SK-N-SH (cell line): Measurements from ENCODE around the gene KRT23. TPM values are rescaled to one million over a fixed set of nuclear protein-coding genes. Genes with fewer than 3 reads are reported as not detected.

Source experiments
- CHD2 ChIP-seq: fragments of 150-350 bp; IDR thresholded peaks from 2 replicates; pipeline ENCODE4 v1.6.1; 2018; ENCODE audit warnings: low read length; ENCODE audit not compliant: partially characterized antibody
- EZH2phosphoT487 ChIP-seq: fragments of 200-600 bp; sonication (generic); IDR thresholded peaks from 2 replicates; pipeline ENCODE4 v1.6.1; 2017; ENCODE audit warnings: low read depth, mixed run types, mild to moderate bottlenecking, antibody characterized with exemption, moderate library complexity, borderline replicate concordance
- FOSL2 ChIP-seq: IDR thresholded peaks from 2 replicates; pipeline ENCODE4 v1.4.0; 2012; ENCODE audit warnings: low read depth, mild to moderate bottlenecking, moderate library complexity, borderline replicate concordance
- FOXJ3 ChIP-seq: sonication (generic); formaldehyde crosslinking; IDR thresholded peaks from 2 replicates; pipeline ENCODE4 v1.5.1; 2020; ENCODE audit warnings: mild to moderate bottlenecking, missing genetic modification reagents
- GABPA ChIP-seq: IDR thresholded peaks from 2 replicates; pipeline ENCODE4 v1.4.0; 2012; ENCODE audit warnings: low read depth, mild to moderate bottlenecking
- JUND ChIP-seq: IDR thresholded peaks from 2 replicates; pipeline ENCODE4 v1.4.0; 2012
- MXI1 ChIP-seq: IDR thresholded peaks from 2 replicates; pipeline ENCODE4 v1.6.1; 2012; ENCODE audit warnings: mild to moderate bottlenecking, low read depth, low read length, improper control_type of control experiment
- NFIC ChIP-seq: IDR thresholded peaks from 2 replicates; pipeline ENCODE4 v1.4.0; 2012; ENCODE audit warnings: borderline replicate concordance
- NRF1 ChIP-seq: IDR thresholded peaks from 2 replicates; pipeline ENCODE4 v1.6.1; 2012; ENCODE audit warnings: low read depth, mild to moderate bottlenecking, low read length
- POLR2AphosphoS5 ChIP-seq: IDR thresholded peaks from 2 replicates; pipeline ENCODE4 v1.6.1; 2012; ENCODE audit warnings: low read depth, low read length
- RCOR1 ChIP-seq: fragments of 150-350 bp; IDR thresholded peaks from 2 replicates; pipeline ENCODE4 v1.6.1; 2017; ENCODE audit warnings: antibody characterized with exemption, low read length
- RXRA ChIP-seq: IDR thresholded peaks from 2 replicates; pipeline ENCODE4 v1.4.0; 2012; ENCODE audit warnings: low read depth, mild to moderate bottlenecking, borderline replicate concordance
- SIN3A ChIP-seq: IDR thresholded peaks from 2 replicates; pipeline ENCODE4 v1.6.1; 2012; ENCODE audit warnings: low read depth, mild to moderate bottlenecking, low read length, moderate library complexity, borderline replicate concordance
- TCF12 ChIP-seq: IDR thresholded peaks from 2 replicates; pipeline ENCODE4 v1.4.0; 2012
- TEAD4 ChIP-seq: IDR thresholded peaks from 2 replicates; pipeline ENCODE4 v1.4.0; 2012; ENCODE audit warnings: mild to moderate bottlenecking, borderline replicate concordance; ENCODE audit not compliant: insufficient read depth
- polyA plus RNA-seq, 3 experiments: library from polyadenylated mRNA; depleted of rRNA; stranded (reverse); fragments of >200 nt; gene quantifications; 2 replicates each; pipeline ENCODE4 v1.2.3, GENCODE V29; 2012
- TF ChIP-seq, protein P1 (sequence below): fragments of 200-600 bp; sonication (generic); IDR thresholded peaks from 2 replicates; pipeline ENCODE4 v1.6.1; 2017; ENCODE audit warnings: antibody characterized with exemption, mild to moderate bottlenecking, moderate library complexity
- TF ChIP-seq, protein P2 (sequence below): IDR thresholded peaks from 2 replicates; pipeline ENCODE4 v1.6.1; 2012; ENCODE audit warnings: mild to moderate bottlenecking, low read depth, low read length, moderate library complexity

Gene KRT23
- polyA plus RNA-seq, 1 of the 3 experiments (the other 2 are of a cell fraction), result not detected

DNA sequence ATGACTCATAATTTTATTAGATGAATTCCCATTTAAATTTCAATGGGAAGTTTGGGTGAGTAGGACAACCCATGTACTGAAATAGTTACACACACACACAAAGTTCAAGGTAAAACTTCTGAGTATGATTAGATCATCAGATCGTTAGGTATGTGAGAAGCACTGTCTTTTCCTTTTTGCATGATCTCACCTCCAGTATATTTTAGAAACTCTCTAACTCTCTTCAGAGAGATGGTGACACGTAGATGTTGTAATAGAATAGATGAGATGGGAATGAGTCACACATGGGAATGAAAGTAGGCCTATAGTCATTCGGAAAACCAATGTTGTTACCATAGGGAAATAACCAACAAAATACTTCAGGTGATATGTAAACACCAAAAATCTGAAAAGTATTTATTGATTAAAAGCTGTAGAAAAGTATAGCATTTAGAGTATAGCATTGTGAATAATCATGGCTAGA lies 22.2 kb downstream of the KRT23 start (continued):
- TF ChIP-seq GABPA (no peak), MXI1 (no peak), TCF12 (peak; percentile 43; the same call in 1 of the 2 replicates), NFIC (no peak; the same call in 1 of the 2 replicates), RCOR1 (no peak), SIN3A (no peak), POLR2AphosphoS5 (no peak), FOXJ3 (CRISPR knock-in tag) (no peak), FOSL2 (peak; percentile 83), TEAD4 (no peak), NRF1 (no peak), JUND (peak; percentile 81), CHD2 (no peak), EZH2phosphoT487 (no peak), RXRA (no peak)
- TF ChIP-seq, protein P1, sequence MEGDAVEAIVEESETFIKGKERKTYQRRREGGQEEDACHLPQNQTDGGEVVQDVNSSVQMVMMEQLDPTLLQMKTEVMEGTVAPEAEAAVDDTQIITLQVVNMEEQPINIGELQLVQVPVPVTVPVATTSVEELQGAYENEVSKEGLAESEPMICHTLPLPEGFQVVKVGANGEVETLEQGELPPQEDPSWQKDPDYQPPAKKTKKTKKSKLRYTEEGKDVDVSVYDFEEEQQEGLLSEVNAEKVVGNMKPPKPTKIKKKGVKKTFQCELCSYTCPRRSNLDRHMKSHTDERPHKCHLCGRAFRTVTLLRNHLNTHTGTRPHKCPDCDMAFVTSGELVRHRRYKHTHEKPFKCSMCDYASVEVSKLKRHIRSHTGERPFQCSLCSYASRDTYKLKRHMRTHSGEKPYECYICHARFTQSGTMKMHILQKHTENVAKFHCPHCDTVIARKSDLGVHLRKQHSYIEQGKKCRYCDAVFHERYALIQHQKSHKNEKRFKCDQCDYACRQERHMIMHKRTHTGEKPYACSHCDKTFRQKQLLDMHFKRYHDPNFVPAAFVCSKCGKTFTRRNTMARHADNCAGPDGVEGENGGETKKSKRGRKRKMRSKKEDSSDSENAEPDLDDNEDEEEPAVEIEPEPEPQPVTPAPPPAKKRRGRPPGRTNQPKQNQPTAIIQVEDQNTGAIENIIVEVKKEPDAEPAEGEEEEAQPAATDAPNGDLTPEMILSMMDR, result no peak
- TF ChIP-seq, protein P2, sequence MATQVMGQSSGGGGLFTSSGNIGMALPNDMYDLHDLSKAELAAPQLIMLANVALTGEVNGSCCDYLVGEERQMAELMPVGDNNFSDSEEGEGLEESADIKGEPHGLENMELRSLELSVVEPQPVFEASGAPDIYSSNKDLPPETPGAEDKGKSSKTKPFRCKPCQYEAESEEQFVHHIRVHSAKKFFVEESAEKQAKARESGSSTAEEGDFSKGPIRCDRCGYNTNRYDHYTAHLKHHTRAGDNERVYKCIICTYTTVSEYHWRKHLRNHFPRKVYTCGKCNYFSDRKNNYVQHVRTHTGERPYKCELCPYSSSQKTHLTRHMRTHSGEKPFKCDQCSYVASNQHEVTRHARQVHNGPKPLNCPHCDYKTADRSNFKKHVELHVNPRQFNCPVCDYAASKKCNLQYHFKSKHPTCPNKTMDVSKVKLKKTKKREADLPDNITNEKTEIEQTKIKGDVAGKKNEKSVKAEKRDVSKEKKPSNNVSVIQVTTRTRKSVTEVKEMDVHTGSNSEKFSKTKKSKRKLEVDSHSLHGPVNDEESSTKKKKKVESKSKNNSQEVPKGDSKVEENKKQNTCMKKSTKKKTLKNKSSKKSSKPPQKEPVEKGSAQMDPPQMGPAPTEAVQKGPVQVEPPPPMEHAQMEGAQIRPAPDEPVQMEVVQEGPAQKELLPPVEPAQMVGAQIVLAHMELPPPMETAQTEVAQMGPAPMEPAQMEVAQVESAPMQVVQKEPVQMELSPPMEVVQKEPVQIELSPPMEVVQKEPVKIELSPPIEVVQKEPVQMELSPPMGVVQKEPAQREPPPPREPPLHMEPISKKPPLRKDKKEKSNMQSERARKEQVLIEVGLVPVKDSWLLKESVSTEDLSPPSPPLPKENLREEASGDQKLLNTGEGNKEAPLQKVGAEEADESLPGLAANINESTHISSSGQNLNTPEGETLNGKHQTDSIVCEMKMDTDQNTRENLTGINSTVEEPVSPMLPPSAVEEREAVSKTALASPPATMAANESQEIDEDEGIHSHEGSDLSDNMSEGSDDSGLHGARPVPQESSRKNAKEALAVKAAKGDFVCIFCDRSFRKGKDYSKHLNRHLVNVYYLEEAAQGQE, result no peak
